Mesothelial cell of epicardium (in vitro differentiated cells): ENCODE results near the gene USP6NL. TPM values are rescaled to one million over a fixed set of nuclear protein-coding genes. Genes with fewer than 3 reads are reported as not detected.

Experiments used
- DNase-seq, 2 experiments: peaks; one replicate each; pipeline ENCODE4 v3.0.0; 2021; ENCODE audit warnings: low spot score in 2 of 2; ENCODE audit not compliant: unreplicated experiment in 2 of 2
- H3K27ac Mint-ChIP-seq: 2 replicates; pipeline ENCODE4 v1.8.0; 2021; ENCODE audit warnings: mixed read lengths
- H3K27me3 Mint-ChIP-seq: 2 replicates; pipeline ENCODE4 v1.8.0; 2021; ENCODE audit warnings: low read depth, mixed read lengths
- H3K36me3 Mint-ChIP-seq: 2 replicates; pipeline ENCODE4 v1.8.0; 2021; ENCODE audit warnings: mixed read lengths
- H3K4me1 Mint-ChIP-seq: 2 replicates; pipeline ENCODE4 v1.8.0; 2021; ENCODE audit warnings: mixed read lengths
- H3K4me3 Mint-ChIP-seq: 2 replicates; pipeline ENCODE4 v1.8.0; 2021; ENCODE audit warnings: mild to moderate bottlenecking, moderate library complexity, mixed read lengths
- H3K9me3 Mint-ChIP-seq: 2 replicates; pipeline ENCODE4 v1.8.0; 2021; ENCODE audit warnings: mixed read lengths
- total RNA-seq: library from RNA; stranded (reverse); gene quantifications from 3 replicates; pipeline ENCODE4 v1.2.1, GENCODE V29; 2021
- TF ChIP-seq, protein P1 (sequence below): fragments of 200-600 bp; sonication (generic); IDR thresholded peaks from one replicate; pipeline ENCODE4 v1.5.0; 2021; ENCODE audit warnings: antibody characterized with exemption; ENCODE audit not compliant: unreplicated experiment

The USP6NL gene
- total RNA-seq, 1 donor from 2014 or later = 35.8 TPM

- TF ChIP-seq, protein P1, sequence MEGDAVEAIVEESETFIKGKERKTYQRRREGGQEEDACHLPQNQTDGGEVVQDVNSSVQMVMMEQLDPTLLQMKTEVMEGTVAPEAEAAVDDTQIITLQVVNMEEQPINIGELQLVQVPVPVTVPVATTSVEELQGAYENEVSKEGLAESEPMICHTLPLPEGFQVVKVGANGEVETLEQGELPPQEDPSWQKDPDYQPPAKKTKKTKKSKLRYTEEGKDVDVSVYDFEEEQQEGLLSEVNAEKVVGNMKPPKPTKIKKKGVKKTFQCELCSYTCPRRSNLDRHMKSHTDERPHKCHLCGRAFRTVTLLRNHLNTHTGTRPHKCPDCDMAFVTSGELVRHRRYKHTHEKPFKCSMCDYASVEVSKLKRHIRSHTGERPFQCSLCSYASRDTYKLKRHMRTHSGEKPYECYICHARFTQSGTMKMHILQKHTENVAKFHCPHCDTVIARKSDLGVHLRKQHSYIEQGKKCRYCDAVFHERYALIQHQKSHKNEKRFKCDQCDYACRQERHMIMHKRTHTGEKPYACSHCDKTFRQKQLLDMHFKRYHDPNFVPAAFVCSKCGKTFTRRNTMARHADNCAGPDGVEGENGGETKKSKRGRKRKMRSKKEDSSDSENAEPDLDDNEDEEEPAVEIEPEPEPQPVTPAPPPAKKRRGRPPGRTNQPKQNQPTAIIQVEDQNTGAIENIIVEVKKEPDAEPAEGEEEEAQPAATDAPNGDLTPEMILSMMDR = no peak
- Mint-ChIP-seq H3K4me1 (no peaks in the 10 kb centered on the region), H3K36me3 (no peaks in the 10 kb centered on the region), H3K4me3 (no peak overlapping the region), H3K9me3 (peaks cover 19% of the 10 kb centered on the region), H3K27ac (no peak overlapping the region), H3K27me3 (peaks cover 33% of the 10 kb centered on the region)
- no peak for DNase-seq
These were observed 204.7 kb downstream of the USP6NL start for GRCh38 chr10:11406746-11407145.

DNA sequence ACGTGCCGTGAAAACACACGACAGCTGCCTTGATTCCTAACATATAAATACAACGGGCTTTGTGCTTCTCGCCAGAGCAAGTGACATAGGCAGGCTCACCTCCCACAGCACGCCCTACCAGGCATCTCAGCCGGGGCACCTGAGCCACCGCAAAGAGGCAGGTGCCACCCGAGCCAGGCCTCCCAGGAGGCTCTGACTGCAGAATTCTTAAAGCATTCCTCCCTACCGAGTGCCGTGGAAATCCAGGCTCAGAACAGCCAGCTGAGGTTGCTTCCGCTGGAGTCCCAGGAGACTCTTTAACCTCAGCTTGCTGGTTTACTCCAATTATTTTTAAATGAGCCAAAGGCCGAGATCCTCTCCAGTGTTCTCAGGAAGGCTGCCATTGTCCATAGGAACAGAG, 206.5 kb downstream of the USP6NL start:
- no peaks in the 10 kb centered on the region for H3K36me3 Mint-ChIP-seq
- peaks cover 11% of the 10 kb centered on the region for H3K9me3 Mint-ChIP-seq
- no peak overlapping the region for H3K4me3 Mint-ChIP-seq
- TF ChIP-seq, protein P1 = no peak
- H3K27me3 Mint-ChIP-seq = peaks cover 22% of the 10 kb centered on the region
- H3K4me1 Mint-ChIP-seq = no peaks in the 10 kb centered on the region
- no peak overlapping the region for H3K27ac Mint-ChIP-seq
- no peak for DNase-seq

Other genes with a start within 250 kb of the USP6NL start
- 5.1 to 8.6 TPM (median 5.7 TPM) in 3 replicates for gene ECHDC3, start 130.7 kb upstream of the USP6NL start, total RNA-seq
- 16.9 to 17.8 TPM (median 17.6 TPM) in 3 replicates for gene PROSER2, start 211.7 kb upstream of the USP6NL start, total RNA-seq